HepG2 (cell line): ENCODE measurements around the gene ABHD1. TPM values are rescaled to one million over a fixed set of nuclear protein-coding genes. Genes with fewer than 3 reads are reported as not detected.

Experiments used
- FOXC1 ChIP-seq: sonication (generic); formaldehyde crosslinking; IDR thresholded peaks from 2 replicates; pipeline ENCODE4 v1.8.0; 2022; ENCODE audit warnings: mild to moderate bottlenecking, missing genetic modification reagents, borderline replicate concordance
- HES4 ChIP-seq: sonication (generic); formaldehyde crosslinking; IDR thresholded peaks from 2 replicates; pipeline ENCODE4 v1.9.0; 2021; ENCODE audit warnings: mild to moderate bottlenecking, missing genetic modification reagents, borderline replicate concordance
- HIC2 ChIP-seq: sonication (generic); formaldehyde crosslinking; IDR thresholded peaks from 2 replicates; pipeline ENCODE4 v1.9.0; 2022; ENCODE audit warnings: low read depth, missing genetic modification reagents
- HNF1A ChIP-seq, 2 experiments: sonication (generic) in 1 of 2; formaldehyde crosslinking in 1 of 2; IDR thresholded peaks; 2 replicates each; pipeline versions ENCODE4 v1.4.0 to v1.6.1; 2016 to 2020; ENCODE audit warnings: borderline replicate concordance in 1 of 2, low read depth in 1 of 2, mild to moderate bottlenecking in 1 of 2, missing genetic modification reagents in 1 of 2
- HNRNPH1 ChIP-seq: fragments of 200-400 bp; formaldehyde crosslinking; optimal IDR thresholded peaks from 2 replicates; pipeline ENCODE3; 2017; ENCODE audit warnings: mild to moderate bottlenecking, low read depth, low read length
- THYN1 ChIP-seq: sonication (generic); formaldehyde crosslinking; IDR thresholded peaks from 2 replicates; pipeline ENCODE4 v1.8.1; 2023; ENCODE audit warnings: low read depth, mild to moderate bottlenecking, moderate library complexity, missing genetic modification reagents, borderline replicate concordance
- U2AF1 ChIP-seq: fragments of 200-400 bp; formaldehyde crosslinking; optimal IDR thresholded peaks from 2 replicates; pipeline ENCODE3; 2017; ENCODE audit warnings: mild to moderate bottlenecking, low read depth, low read length
- ZBTB1 ChIP-seq: sonication (generic); formaldehyde crosslinking; IDR thresholded peaks from 2 replicates; pipeline ENCODE4 v1.4.0; 2020; ENCODE audit warnings: missing genetic modification reagents, borderline replicate concordance
- ZBTB38 ChIP-seq: sonication (generic); formaldehyde crosslinking; IDR thresholded peaks from 2 replicates; pipeline ENCODE4 v1.5.1; 2020; ENCODE audit warnings: mild to moderate bottlenecking, missing genetic modification reagents
- ZBTB39 ChIP-seq: sonication (generic); formaldehyde crosslinking; IDR thresholded peaks from 2 replicates; pipeline ENCODE4 v1.5.0; 2020; ENCODE audit warnings: missing genetic modification reagents
- ZNF276 ChIP-seq: sonication (generic); formaldehyde crosslinking; IDR thresholded peaks from 2 replicates; pipeline ENCODE4 v1.4.0; 2020; ENCODE audit warnings: mild to moderate bottlenecking, low read depth, missing genetic modification reagents
- ZNF383 ChIP-seq: sonication (generic); formaldehyde crosslinking; IDR thresholded peaks from 2 replicates; pipeline ENCODE4 v1.4.0; 2020; ENCODE audit warnings: missing genetic modification reagents, mild to moderate bottlenecking, borderline replicate concordance
- ZNF574 ChIP-seq: sonication (generic); formaldehyde crosslinking; IDR thresholded peaks from 2 replicates; pipeline ENCODE4 v1.4.0; 2020; ENCODE audit warnings: missing genetic modification reagents
- polyA plus RNA-seq, 8 experiments: library from polyadenylated mRNA; depleted of rRNA in 3 of 8; stranded (reverse) in 7 of 8; unstranded in 1 of 8; fragments of >200 nt; fragmentation: Illumina TruSeq in 4 of 8; extraction: Trizol in 4 of 8; gene quantifications; 2 replicates each; pipeline versions ENCODE4 v1.2.1 to v1.2.3, GENCODE V29; 2011 to 2016; ENCODE audit warnings: low read depth in 4 of 8, missing spikeins in 1 of 8, mixed read lengths in 1 of 8; ENCODE audit not compliant: insufficient read depth in 1 of 8
- total RNA-seq, 5 experiments: library from RNA; depleted of rRNA; stranded (reverse); fragments of >200 nt; fragmentation: Illumina TruSeq; extraction: Trizol; gene quantifications; 2 replicates each; pipeline ENCODE4 v1.2.3, GENCODE V29; 2016; ENCODE audit warnings: low read depth in 1 of 5

ABHD1 gene
- total and polyA plus RNA-seq, 2 of the 13 experiments (the other 11 are each of a cell fraction or from before 2014, with no cell fraction given), result 0.04 to 0.81 TPM

GRCh38 chr2:27118525-27119329 is 4.9 kb upstream of the ABHD1 start, which contains the start of gene CGREF1 (continued):
- TF ChIP-seq HIC2 (CRISPR knock-in tag) (0 out of 2 replicates have a peak, but pooled peaks have one; percentile 17), ZNF276 (peak; percentile 87; the same call in 1 of the 2 replicates), ZBTB38 (CRISPR knock-in tag) (peak; percentile 90), ZNF383 (CRISPR knock-in tag) (no peak), HNF1A (IDR thresholded peaks at IDR 0.05; ENCODE audit: low read depth) (no peak), HNF1A (CRISPR knock-in tag; IDR thresholded peaks at IDR 0.05; ENCODE audit: borderline replicate concordance) (peak; percentile 44; the same call in 1 of the 2 replicates), U2AF1 (no peak), ZBTB39 (CRISPR knock-in tag) (0 out of 2 replicates have a peak, but pooled peaks have one; percentile 24), ZBTB1 (CRISPR knock-in tag) (no peak), FOXC1 (CRISPR knock-in tag) (peak; percentile 72; the same call in 1 of the 2 replicates), HNRNPH1 (no peak), THYN1 (no peak), HES4 (CRISPR knock-in tag) (peak; percentile 39; the same call in 1 of the 2 replicates), ZNF574 (peak; percentile 38; the same call in 1 of the 2 replicates)
